ENCODE data around the gene PRSS2. TPM values are rescaled to one million over a fixed set of nuclear protein-coding genes. Genes with fewer than 3 reads are reported as not detected.

The PRSS2 gene
- total RNA-seq, 1 experiment from 2014 or later = 27.6 TPM

DNA sequence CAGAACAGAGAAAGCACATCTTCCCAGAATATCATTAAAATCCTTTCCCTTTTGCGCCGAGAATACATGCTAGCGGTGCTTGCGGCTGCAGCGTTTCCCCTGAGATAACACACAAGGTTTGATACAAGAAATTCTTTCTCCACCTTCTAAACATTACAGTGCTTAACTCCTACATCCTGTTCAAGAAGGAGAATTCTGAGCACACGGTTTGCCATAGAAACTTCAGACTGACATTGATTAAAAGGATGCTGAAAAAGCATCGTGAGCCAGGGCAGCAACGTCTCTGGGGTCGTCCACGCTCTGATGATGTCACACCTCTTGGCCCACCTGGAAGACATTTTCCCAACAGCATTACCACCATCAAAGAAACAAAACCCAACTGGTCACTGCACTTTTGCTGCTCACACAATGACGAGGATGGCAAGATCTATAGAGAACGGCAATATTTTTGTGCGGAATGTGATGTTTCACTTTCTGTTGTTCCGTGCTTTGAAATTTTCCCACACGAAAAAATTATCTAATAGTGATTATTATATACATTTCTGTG, 48.4 kb upstream of the PRSS2 start:
- no peak for DNase-seq (ENCODE audit: low spot score)
- H3K4me3 Mint-ChIP-seq = no peak overlapping the region
- ATAC-seq = no peak
- no peaks in the 10 kb centered on the region; the same call in 1 of the 2 replicates for H3K36me3 Mint-ChIP-seq
- peaks cover 10% of the 10 kb centered on the region for H3K9me3 Mint-ChIP-seq
- ChIA-PET POLR2A (no interaction called here), CTCF (no interaction called here)
- no peak overlapping the region for H3K27ac Mint-ChIP-seq
- H3K4me1 Mint-ChIP-seq = peaks cover 3% of the 10 kb centered on the region
- H3K27me3 Mint-ChIP-seq (ENCODE audit: low read depth) = no peaks in the 10 kb centered on the region; the same call in 1 of the 2 replicates
- TF ChIP-seq, protein P1, sequence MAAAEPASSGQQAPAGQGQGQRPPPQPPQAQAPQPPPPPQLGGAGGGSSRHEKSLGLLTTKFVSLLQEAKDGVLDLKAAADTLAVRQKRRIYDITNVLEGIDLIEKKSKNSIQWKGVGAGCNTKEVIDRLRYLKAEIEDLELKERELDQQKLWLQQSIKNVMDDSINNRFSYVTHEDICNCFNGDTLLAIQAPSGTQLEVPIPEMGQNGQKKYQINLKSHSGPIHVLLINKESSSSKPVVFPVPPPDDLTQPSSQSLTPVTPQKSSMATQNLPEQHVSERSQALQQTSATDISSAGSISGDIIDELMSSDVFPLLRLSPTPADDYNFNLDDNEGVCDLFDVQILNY (CRISPR knock-in tag; IDR thresholded peaks at IDR 0.05) = no peak
- TF ChIP-seq GTF2I (CRISPR knock-in tag; conservative IDR thresholded peaks at IDR 0.05) (no peak), FOXJ3 (CRISPR knock-in tag; IDR thresholded peaks at IDR 0.05; ENCODE audit: borderline replicate concordance) (no peak), ZBTB21 (CRISPR knock-in tag; IDR thresholded peaks at IDR 0.05; ENCODE audit: borderline replicate concordance) (no peak), ZNF263 (CRISPR knock-in tag; IDR thresholded peaks at IDR 0.05; ENCODE audit: low read depth) (no peak), JAZF1 (CRISPR knock-in tag; IDR thresholded peaks at IDR 0.05) (no peak)

- H3K4me3 Mint-ChIP-seq = no peak overlapping the region
- peaks cover 11% of the 10 kb centered on the region for H3K36me3 Mint-ChIP-seq
- ATAC-seq (no peak), DNase-seq (ENCODE audit: low spot score) (no peak)
- ChIA-PET CTCF (interaction anchor here (1.3 to 1.8 kb wide), 2 partner anchors 21 to 50 kb away, joined by 5 to 6 read pairs; no protein-coding TSS in a partner anchor), POLR2A (no interaction called here)
- peaks cover 16% of the 10 kb centered on the region for H3K9me3 Mint-ChIP-seq
- no peak overlapping the region for H3K27ac Mint-ChIP-seq
- H3K27me3 Mint-ChIP-seq (ENCODE audit: low read depth) = no peaks in the 10 kb centered on the region
- peaks cover 6% of the 10 kb centered on the region for H3K4me1 Mint-ChIP-seq
- TF ChIP-seq KAT7 (CRISPR knock-in tag; IDR thresholded peaks at IDR 0.05; ENCODE audit: borderline replicate concordance) (no peak), E2F1 (CRISPR knock-in tag; IDR thresholded peaks at IDR 0.05) (no peak), ZMAT4 (CRISPR knock-in tag; IDR thresholded peaks at IDR 0.05) (no peak), SOX15 (CRISPR knock-in tag; IDR thresholded peaks at IDR 0.05) (no peak), AR (CRISPR knock-in tag; IDR thresholded peaks at IDR 0.05) (no peak), JUN (CRISPR knock-in tag; IDR thresholded peaks at IDR 0.05) (no peak), AFF4 (CRISPR knock-in tag; IDR thresholded peaks at IDR 0.05; ENCODE audit: borderline replicate concordance) (no peak), SP1 (CRISPR knock-in tag; conservative IDR thresholded peaks at IDR 0.05) (no peak), FOXK1 (CRISPR knock-in tag; IDR thresholded peaks at IDR 0.05) (no peak), CREB1 (CRISPR knock-in tag; IDR thresholded peaks at IDR 0.05) (no peak), NR1H2 (CRISPR knock-in tag; IDR thresholded peaks at IDR 0.05) (no peak), TEAD4 (CRISPR knock-in tag; IDR thresholded peaks at IDR 0.05) (no peak), GRHL2 (CRISPR knock-in tag; IDR thresholded peaks at IDR 0.05; ENCODE audit: insufficient replicate concordance, severe bottlenecking) (no peak), CBFB (CRISPR knock-in tag; IDR thresholded peaks at IDR 0.05; ENCODE audit: low read depth) (no peak)
- TF ChIP-seq, protein P2, sequence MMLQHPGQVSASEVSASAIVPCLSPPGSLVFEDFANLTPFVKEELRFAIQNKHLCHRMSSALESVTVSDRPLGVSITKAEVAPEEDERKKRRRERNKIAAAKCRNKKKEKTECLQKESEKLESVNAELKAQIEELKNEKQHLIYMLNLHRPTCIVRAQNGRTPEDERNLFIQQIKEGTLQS (CRISPR knock-in tag; conservative IDR thresholded peaks at IDR 0.05) = no peak
- TF ChIP-seq, protein P3, sequence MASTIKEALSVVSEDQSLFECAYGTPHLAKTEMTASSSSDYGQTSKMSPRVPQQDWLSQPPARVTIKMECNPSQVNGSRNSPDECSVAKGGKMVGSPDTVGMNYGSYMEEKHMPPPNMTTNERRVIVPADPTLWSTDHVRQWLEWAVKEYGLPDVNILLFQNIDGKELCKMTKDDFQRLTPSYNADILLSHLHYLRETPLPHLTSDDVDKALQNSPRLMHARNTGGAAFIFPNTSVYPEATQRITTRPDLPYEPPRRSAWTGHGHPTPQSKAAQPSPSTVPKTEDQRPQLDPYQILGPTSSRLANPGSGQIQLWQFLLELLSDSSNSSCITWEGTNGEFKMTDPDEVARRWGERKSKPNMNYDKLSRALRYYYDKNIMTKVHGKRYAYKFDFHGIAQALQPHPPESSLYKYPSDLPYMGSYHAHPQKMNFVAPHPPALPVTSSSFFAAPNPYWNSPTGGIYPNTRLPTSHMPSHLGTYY (CRISPR knock-in tag; IDR thresholded peaks at IDR 0.05) = no peak
- TF ChIP-seq, protein P4, sequence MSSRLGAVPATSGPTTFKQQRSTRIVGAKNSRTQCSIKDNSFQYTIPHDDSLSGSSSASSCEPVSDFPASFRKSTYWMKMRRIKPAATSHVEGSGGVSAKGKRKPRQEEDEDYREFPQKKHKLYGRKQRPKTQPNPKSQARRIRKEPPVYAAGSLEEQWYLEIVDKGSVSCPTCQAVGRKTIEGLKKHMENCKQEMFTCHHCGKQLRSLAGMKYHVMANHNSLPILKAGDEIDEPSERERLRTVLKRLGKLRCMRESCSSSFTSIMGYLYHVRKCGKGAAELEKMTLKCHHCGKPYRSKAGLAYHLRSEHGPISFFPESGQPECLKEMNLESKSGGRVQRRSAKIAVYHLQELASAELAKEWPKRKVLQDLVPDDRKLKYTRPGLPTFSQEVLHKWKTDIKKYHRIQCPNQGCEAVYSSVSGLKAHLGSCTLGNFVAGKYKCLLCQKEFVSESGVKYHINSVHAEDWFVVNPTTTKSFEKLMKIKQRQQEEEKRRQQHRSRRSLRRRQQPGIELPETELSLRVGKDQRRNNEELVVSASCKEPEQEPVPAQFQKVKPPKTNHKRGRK (CRISPR knock-in tag; IDR thresholded peaks at IDR 0.05; ENCODE audit: borderline replicate concordance) = no peak
Observed at GRCh38 chr7:142733271-142733670, 37.5 kb upstream of the PRSS2 start.
